ENCODE measurements around the gene SLC40A1. TPM values are rescaled to one million over a fixed set of nuclear protein-coding genes. Genes with fewer than 3 reads are reported as not detected.

The SLC40A1 gene
- total RNA-seq, 1 experiment from 2014 or later: 109 TPM

- no TSS peak for BruUV-seq (replicated peaks)
Measured at GRCh38 chr2:189555232-189555631, 25.4 kb downstream of the SLC40A1 start.

GRCh38 chr2:189553504-189554088, 27.0 kb downstream of the SLC40A1 start:
- H3K36me3 Mint-ChIP-seq (ENCODE audit: insufficient read depth, unreplicated experiment): peaks cover 10% of the 10 kb centered on the region
- no peaks in the 10 kb centered on the region for H3K9me3 ChIP-seq
- ChIA-PET POLR2A (no interaction called here), CTCF (no interaction called here)
- BruUV-seq (replicated peaks): no TSS peak
- intact Hi-C loops (cut with micrococcal nuclease; ENCODE audit: unreplicated experiment): loop anchor here (2.0 kb wide), 1 partner anchor 87 kb away; no protein-coding TSS in a partner anchor
- no peak overlapping the region for H3K4me3 Mint-ChIP-seq (ENCODE audit: unreplicated experiment)
- H3K27ac Mint-ChIP-seq (ENCODE audit: unreplicated experiment): no peak overlapping the region
- no peaks in the 10 kb centered on the region for H3K36me3 ChIP-seq (ENCODE audit: control insufficient read depth, insufficient read depth, low read length)
- no peaks in the 10 kb centered on the region for H3K27me3 Mint-ChIP-seq (ENCODE audit: insufficient read depth, unreplicated experiment)
- no peaks in the 10 kb centered on the region for H3K9me3 Mint-ChIP-seq (ENCODE audit: unreplicated experiment)
- H3K4me1 Mint-ChIP-seq (ENCODE audit: low read depth, unreplicated experiment): peaks cover 40% of the 10 kb centered on the region
- DNase-seq: no peak
- H3K27me3 ChIP-seq (replicated peaks; ENCODE audit: control insufficient read depth, insufficient read depth, low read length): no peaks in the 10 kb centered on the region
- peaks cover 73% of the 10 kb centered on the region for H3K4me1 ChIP-seq
- H3K4me3 ChIP-seq (ENCODE audit: low read depth, low read length): no peak overlapping the region
- TF ChIP-seq CTCF (IDR thresholded peaks at IDR 0.05; ENCODE audit: insufficient read depth in 1 of 2, low read depth in 1 of 2, low read length in 1 of 2, severe bottlenecking in 1 of 2, unreplicated experiment in 1 of 2): no peak

More at GRCh38 chr2:189555232-189555631, 25.4 kb downstream of the SLC40A1 start:
- POLR2A ChIA-PET: interaction anchor here (1.0 to 2.4 kb wide), 2 partner anchors 18 to 25 kb away, joined by 3 to 14 read pairs; partner anchors contain the start of gene SLC40A1
- Mint-ChIP-seq H3K27me3 (ENCODE audit: insufficient read depth, unreplicated experiment) (no peaks in the 10 kb centered on the region), H3K27ac (ENCODE audit: unreplicated experiment) (peak overlapping the region; percentile 70), H3K36me3 (ENCODE audit: insufficient read depth, unreplicated experiment) (peaks cover 12% of the 10 kb centered on the region), H3K9me3 (ENCODE audit: unreplicated experiment) (no peaks in the 10 kb centered on the region), H3K4me1 (ENCODE audit: low read depth, unreplicated experiment) (peaks cover 43% of the 10 kb centered on the region), H3K4me3 (ENCODE audit: unreplicated experiment) (peak overlapping the region; percentile 52)
- intact Hi-C loops (cut with micrococcal nuclease; ENCODE audit: unreplicated experiment): loop anchor here (1.0 to 2.0 kb wide), 5 partner anchors 13 to 88 kb away; partner anchors contain the start of gene SLC40A1
- Histone ChIP-seq H3K9me3 (no peaks in the 10 kb centered on the region), H3K27me3 (replicated peaks; ENCODE audit: control insufficient read depth, insufficient read depth, low read length) (no peaks in the 10 kb centered on the region), H3K4me1 (peaks cover 85% of the 10 kb centered on the region), H3K36me3 (ENCODE audit: control insufficient read depth, insufficient read depth, low read length) (no peaks in the 10 kb centered on the region), H3K4me3 (ENCODE audit: low read depth, low read length) (no peak overlapping the region)
- no peak for TF ChIP-seq CTCF (IDR thresholded peaks at IDR 0.05; ENCODE audit: insufficient read depth in 1 of 2, low read depth in 1 of 2, low read length in 1 of 2, severe bottlenecking in 1 of 2, unreplicated experiment in 1 of 2)
- CTCF ChIA-PET: interaction anchor here (0.9 kb wide), 1 partner anchor 74 kb away, joined by 4 read pairs; no protein-coding TSS in a partner anchor
- peak; percentile 77 to 90 for DNase-seq

GRCh38 chr2:189552991-189553404, 27.6 kb downstream of the SLC40A1 start:
- ChIA-PET POLR2A (interaction anchor here (0.9 kb wide), 1 partner anchor 11 kb away, joined by 5 read pairs; no protein-coding TSS in a partner anchor), CTCF (no interaction called here)
- DNase-seq: no peak

More at GRCh38 chr2:189552991-189553404, 27.6 kb downstream of the SLC40A1 start:
- Mint-ChIP-seq H3K4me3 (ENCODE audit: unreplicated experiment) (no peak overlapping the region), H3K27me3 (ENCODE audit: insufficient read depth, unreplicated experiment) (no peaks in the 10 kb centered on the region), H3K36me3 (ENCODE audit: insufficient read depth, unreplicated experiment) (peaks cover 5% of the 10 kb centered on the region), H3K27ac (ENCODE audit: unreplicated experiment) (no peak overlapping the region), H3K4me1 (ENCODE audit: low read depth, unreplicated experiment) (peaks cover 34% of the 10 kb centered on the region), H3K9me3 (ENCODE audit: unreplicated experiment) (no peaks in the 10 kb centered on the region)
- BruUV-seq (replicated peaks): no TSS peak
- Histone ChIP-seq H3K4me3 (ENCODE audit: low read depth, low read length) (no peak overlapping the region), H3K4me1 (peaks cover 67% of the 10 kb centered on the region), H3K9me3 (no peaks in the 10 kb centered on the region), H3K36me3 (ENCODE audit: control insufficient read depth, insufficient read depth, low read length) (no peaks in the 10 kb centered on the region), H3K27me3 (replicated peaks; ENCODE audit: control insufficient read depth, insufficient read depth, low read length) (no peaks in the 10 kb centered on the region)
- intact Hi-C loops (cut with micrococcal nuclease; ENCODE audit: unreplicated experiment): no loop called here
- TF ChIP-seq CTCF (IDR thresholded peaks at IDR 0.05; ENCODE audit: insufficient read depth in 1 of 2, low read depth in 1 of 2, low read length in 1 of 2, severe bottlenecking in 1 of 2, unreplicated experiment in 1 of 2): no peak

Data from Caco-2 (cell line).